ENCODE measurements around the gene TGFB1I1. TPM values are rescaled to one million over a fixed set of nuclear protein-coding genes. Genes with fewer than 3 reads are reported as not detected.
A peak's percentile ranks its signal among the peaks of the same experiment; 100 is the strongest.

TGFB1I1 gene
- total and polyA plus RNA-seq, 2 of the 13 experiments (the other 11 are each of a cell fraction or from before 2014, with no cell fraction given): 0.80 to 2.9 TPM

GRCh38 chr16:31458844-31459686 lies 12.9 kb upstream of the TGFB1I1 start, which contains the start of gene ARMC5 (continued):
- TF ChIP-seq ZNF639 (CRISPR knock-in tag; conservative IDR thresholded peaks at IDR 0.05): peak; percentile 90; the same call in 1 of the 2 replicates
- no peak for TF ChIP-seq EHMT2 (IDR thresholded peaks at IDR 0.05; ENCODE audit: borderline replicate concordance, low read depth, low read length)
- peak; percentile 41; the same call in 1 of the 2 replicates for TF ChIP-seq STAT5B (CRISPR knock-in tag; IDR thresholded peaks at IDR 0.05)
- no peak; the same call in none of the 2 replicates for TF ChIP-seq JUN (CRISPR knock-in tag; IDR thresholded peaks at IDR 0.05)
- TF ChIP-seq ISX (CRISPR knock-in tag; conservative IDR thresholded peaks at IDR 0.05): peak; percentile 93; the same call in 1 of the 2 replicates
- peak; percentile 69; the same call in 1 of the 2 replicates for TF ChIP-seq NFATC3 (CRISPR knock-in tag; IDR thresholded peaks at IDR 0.05)
- TF ChIP-seq ZNF816 (CRISPR knock-in tag; IDR thresholded peaks at IDR 0.05; ENCODE audit: borderline replicate concordance): no peak; the same call in 1 of the 2 replicates
- TF ChIP-seq ZNF841 (CRISPR knock-in tag; IDR thresholded peaks at IDR 0.05; ENCODE audit: borderline replicate concordance): no peak
- peak; percentile 88 for TF ChIP-seq POGK (CRISPR knock-in tag; conservative IDR thresholded peaks at IDR 0.05)
- TF ChIP-seq TFDP1 (CRISPR knock-in tag; IDR thresholded peaks at IDR 0.05; ENCODE audit: borderline replicate concordance): peak; percentile 94
- TF ChIP-seq ATF6 (CRISPR knock-in tag; conservative IDR thresholded peaks at IDR 0.05): no peak
- peak; percentile 45 for TF ChIP-seq NRL (CRISPR knock-in tag; IDR thresholded peaks at IDR 0.05; ENCODE audit: borderline replicate concordance)
- TF ChIP-seq MLX (CRISPR knock-in tag; IDR thresholded peaks at IDR 0.05): 0 out of 2 replicates have a peak, but pooled peaks have one; percentile 23
- peak; percentile 63; the same call in 1 of the 2 replicates for TF ChIP-seq ZSCAN5A (CRISPR knock-in tag; IDR thresholded peaks at IDR 0.05; ENCODE audit: borderline replicate concordance)
- TF ChIP-seq HNF4G (IDR thresholded peaks at IDR 0.05; ENCODE audit: borderline replicate concordance, low read depth, low read length): no peak
- peak; percentile 42; the same call in 1 of the 2 replicates for TF ChIP-seq HNF4G (CRISPR knock-in tag; IDR thresholded peaks at IDR 0.05; ENCODE audit: borderline replicate concordance, low read depth)
- TF ChIP-seq MZF1 (CRISPR knock-in tag; IDR thresholded peaks at IDR 0.05; ENCODE audit: borderline replicate concordance): 0 out of 2 replicates have a peak, but pooled peaks have one; percentile 14
- peak; percentile 41 for TF ChIP-seq FOXO1 (CRISPR knock-in tag; IDR thresholded peaks at IDR 0.05)
- TF ChIP-seq SRSF9 (IDR thresholded peaks at IDR 0.05; ENCODE audit: borderline replicate concordance, insufficient read depth, low read depth, low read length, poor library complexity, severe bottlenecking): no peak
